ENCODE data around the gene SPATC1L.
"Not testable (repeated sequence)": the region's sequence is repeated elsewhere in the genome, so short reads cannot be mapped to it uniquely, and the experiment has no call there.

The SPATC1L gene

DNA sequence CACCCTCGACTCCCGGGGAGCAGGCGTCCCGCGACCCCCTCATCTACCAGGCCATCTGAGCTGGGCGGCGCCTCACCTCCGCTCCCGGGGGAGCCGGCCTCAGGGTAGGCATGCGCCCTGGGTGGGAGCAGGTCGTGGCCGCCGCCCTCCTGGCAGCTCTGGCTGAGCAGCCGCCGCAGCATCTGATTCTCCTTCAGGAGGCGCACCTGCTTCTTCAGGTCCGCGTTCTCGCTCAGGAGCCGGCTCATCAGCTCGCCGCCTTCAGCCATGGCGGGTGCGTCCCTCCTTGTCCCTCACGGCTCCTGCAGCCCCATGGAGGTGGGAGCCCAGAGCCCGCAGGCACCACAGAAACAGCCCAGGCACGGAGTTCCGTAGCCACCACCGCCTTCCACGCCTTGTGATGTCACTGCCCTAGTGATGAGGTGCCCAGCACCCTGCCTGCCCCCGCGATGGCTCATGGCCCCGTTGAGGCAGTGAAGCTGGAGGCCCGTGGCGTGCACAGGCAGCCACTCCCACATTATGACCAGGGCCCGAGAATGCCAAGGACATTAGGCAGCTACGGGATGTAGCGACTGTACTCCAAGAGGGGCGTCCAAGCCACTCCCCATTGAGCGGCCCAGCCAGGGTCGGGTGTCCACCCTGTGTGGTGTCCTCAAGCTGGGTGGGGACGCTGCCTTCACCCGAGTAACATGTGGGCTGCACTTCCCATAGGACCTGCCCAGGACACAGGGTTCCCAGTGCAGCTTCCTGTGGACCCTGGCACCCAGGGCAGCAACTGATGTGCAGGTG, 1.5 kb downstream of the SPATC1L start:
- no peak for DNase-seq

DNA sequence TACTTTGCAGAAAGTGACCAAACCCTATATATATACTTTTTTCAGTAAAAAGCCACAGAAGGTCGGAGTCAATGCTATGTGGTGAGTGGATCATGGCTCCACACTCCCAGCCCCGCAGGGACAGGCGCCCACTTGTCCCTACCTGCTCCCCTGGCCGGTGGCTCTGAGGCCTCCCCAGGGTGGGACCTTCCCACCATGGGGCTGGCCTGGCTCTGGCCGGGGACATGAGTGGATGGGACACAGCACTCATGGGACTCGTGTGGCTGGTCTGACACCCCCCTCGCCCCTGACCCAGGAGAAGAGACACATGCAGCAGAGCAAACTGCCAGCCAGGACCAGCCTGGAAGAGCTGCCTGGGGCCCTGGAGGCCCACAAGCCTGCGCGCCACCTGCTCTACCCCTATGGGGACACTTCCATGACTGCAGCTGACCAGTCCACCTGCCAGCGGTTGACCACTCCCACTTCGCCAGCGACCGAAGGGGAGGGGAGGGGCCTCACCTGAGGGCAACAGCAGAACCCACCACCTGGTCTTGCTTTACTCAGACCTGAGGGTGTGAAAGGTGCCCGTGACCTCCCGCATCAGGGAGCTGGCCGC, 2.2 kb downstream of the SPATC1L start:
- no peak for DNase-seq

GRCh38 chr21:46181436-46181835, 2.8 kb downstream of the SPATC1L start:
- DNase-seq: no peak

DNA sequence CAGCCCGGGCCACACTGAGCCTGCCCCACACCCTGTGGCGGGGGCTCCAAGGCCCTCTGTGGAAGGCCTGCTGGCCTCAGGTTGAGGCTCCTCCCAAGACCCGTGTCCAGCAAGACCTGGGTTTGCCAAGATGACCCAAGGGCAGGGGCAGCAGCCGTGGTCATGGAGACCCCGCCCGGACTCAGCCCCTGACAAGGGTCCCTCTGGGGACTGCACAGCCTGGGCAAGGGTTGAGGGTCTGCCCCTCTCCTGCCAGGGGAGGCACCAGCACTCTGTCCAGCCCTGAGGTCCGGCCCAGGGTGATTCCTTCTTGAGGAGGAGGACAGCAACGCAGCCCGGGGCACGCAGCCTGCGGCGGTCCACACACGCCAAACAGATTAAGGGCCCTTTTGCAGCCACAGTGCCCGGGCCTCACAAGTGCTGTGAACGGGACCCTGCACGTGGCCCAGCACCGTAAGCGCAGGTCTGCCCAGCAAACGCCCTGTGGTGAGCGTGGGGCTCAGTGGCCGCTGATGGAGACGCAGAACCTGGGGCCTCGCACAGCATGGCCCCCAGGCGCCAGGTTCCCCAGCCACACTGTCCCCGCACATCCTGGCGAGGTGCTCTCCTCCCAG, 3.4 kb downstream of the SPATC1L start:
- DNase-seq: no peak

DNA sequence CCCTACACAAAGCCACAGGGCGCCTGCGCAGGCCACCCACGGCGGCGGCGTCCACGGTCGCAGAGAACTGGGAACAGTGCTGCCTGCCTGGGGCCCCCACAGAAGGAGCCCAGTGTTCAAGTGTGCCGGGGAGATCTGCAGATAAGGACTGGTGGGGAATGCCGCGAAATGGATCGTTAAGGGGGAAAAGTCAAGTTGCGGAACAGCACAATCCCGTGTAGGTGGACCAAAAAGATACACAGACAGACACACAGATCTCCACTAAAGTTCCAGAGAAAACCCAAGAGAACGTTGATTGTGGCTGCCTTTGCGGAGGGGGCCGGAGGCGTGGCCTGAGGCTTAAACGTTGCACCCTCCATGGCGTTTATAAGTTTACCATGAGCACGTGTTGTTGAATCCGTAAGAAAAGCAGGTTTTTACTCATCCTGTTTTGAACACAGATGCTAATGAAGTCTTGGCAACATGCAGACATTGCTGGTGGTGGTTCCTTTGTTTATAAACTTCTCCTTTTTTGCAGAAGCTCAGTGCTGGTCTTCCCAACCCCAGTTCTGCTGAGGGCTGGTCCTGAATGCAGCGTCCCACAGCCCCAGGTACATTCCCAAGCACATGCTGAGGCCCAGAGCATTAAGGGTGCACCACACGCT, 4.1 kb downstream of the SPATC1L start:
- DNase-seq: no peak

- no peak for DNase-seq
Observed at GRCh38 chr21:46179708-46180078, 4.6 kb downstream of the SPATC1L start.

DNA sequence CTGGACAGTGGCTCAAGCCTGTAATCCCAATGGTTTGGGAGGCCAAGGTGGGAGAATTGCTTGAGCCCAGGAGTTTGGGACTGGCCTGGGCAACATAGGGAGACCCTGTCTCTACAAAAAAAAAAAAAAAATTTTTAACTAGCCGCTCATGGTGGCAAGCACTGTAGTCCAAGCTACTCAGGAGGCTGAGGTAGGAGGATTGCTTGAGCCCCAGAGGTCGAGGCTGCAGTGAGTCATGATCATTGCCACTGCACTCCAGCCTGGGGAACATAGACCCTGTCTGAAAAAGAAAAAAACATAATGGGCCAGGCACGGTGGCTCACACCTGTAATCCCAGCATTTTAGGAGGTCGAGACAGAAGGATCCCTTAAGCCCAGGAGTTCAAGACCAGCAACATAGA, 5.3 kb downstream of the SPATC1L start:
- DNase-seq: no peak

GRCh38 chr21:46176443-46177129, 7.7 kb downstream of the SPATC1L start:
- not testable (repeated sequence) for DNase-seq

DNA sequence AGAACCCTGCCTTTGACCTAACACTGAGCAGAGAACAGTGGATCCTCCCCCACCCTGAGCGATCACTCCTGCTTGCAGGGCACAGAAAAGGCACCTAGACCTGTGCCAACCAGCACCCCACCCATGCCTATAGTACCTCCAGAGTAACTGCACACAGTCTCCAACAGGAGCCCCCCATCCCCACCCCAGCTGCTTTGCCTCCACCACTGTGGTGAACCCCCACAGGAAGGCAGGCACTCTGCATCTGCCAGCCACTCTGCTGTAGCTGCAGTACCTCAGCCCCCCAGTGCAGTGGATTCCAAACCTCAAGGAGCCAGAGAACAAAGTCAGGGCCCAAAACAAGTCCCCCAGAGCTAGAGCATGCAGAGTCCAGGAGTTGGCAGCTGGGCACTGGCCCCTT, 10.7 kb downstream of the SPATC1L start:
- DNase-seq: no peak

GRCh38 chr21:46172863-46173528, 11.3 kb downstream of the SPATC1L start:
- no peak for DNase-seq

DNA sequence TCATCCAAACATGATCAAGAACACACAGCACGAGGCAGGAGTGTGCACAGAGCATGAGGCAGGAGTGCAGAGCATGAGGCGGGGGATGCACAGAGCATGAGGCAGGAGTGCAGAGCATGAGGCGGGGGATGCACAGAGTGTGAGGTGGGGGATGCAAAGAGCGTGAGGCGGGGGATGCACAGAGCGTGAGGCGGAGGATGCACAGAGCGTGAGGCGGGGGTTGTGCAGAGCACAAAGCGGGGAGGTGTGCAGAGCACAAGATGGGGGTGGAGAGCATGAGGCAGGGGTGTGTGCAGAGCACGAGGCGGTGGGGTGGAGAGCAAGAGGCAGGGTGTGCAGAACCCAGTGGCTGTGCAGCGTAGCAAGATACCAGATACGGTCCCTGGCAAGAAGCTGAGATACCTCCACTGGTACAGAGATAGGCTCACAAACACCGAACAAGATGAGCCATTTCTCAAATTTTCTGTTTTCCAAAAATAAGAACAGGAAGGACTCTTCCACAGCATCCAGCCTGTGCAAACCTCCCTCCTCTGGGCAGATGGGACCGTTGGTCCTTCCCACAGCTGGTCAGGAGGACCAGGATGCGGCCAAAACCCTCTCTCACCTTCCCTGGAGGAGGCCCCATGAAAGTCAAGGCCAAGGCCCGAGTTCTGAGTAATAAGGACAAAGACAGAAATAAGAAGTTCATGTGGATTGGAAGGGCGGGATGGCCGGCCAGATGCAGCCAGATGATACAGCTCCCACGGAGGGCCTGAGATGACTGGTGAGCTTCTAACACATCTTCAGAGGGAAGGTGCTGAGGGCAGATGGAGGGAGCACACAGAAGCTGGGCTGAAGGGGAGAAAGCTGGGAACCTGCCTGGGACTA, 12.0 kb downstream of the SPATC1L start:
- no peak for DNase-seq

DNA sequence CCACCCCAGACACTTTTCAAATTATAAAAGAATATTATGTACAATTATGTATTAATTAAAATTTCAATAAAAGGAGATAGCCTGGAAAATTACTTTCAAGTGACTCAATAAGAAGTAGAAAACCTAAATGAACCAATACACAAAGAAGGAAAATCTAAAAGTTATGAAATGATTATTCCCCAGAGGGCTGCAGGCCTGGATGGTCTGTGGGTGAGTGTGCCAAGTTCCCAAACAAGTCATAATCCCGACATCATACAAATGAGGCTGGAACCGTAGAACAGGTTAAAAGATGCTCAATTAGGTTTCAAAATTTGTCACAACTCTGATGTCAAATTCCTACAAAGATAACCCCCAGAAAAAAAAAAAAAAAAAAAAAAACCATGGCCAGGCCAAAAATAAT, 12.7 kb downstream of the SPATC1L start:
- no peak for DNase-seq

DNA sequence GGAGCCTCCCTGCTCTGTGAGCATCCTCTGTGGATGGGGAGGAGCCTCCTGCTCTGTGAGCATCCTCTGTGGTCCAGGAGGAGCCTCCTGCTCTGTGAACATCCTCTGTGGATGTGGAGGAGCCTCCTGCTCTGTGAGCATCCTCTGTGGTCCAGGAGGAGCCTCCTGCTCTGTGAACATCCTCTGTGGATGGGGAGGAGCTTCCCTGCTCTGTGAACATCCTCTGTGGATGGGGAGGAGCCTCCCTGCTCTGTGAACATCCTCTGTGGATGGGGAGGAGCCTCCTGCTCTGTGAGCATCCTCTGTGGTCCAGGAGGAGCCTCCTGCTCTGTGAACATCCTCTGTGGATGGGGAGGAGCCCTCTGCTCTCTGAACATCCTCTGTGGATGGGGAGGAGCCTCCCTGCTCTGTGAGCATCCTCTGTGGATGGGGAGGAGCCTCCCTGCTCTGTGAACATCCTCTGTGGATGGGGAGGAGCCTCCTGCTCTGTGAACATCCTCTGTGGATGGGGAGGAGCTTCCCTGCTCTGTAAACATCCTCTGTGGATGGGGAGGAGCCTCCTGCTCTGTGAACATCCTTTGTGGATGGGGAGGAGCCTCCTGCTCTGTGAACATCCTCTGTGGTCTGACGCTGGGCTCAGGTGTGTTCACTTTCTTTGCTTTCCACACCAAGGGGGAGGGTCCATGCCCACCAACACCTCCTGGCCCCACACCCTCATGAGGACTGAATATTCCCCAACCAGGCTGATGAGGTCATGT, 13.6 kb downstream of the SPATC1L start:
- not testable (repeated sequence) for DNase-seq

- DNase-seq: no peak
Observed at GRCh38 chr21:46168659-46169386, 15.4 kb downstream of the SPATC1L start.

GRCh38 chr21:46168238-46168637, 16.0 kb downstream of the SPATC1L start:
- no peak for DNase-seq

DNA sequence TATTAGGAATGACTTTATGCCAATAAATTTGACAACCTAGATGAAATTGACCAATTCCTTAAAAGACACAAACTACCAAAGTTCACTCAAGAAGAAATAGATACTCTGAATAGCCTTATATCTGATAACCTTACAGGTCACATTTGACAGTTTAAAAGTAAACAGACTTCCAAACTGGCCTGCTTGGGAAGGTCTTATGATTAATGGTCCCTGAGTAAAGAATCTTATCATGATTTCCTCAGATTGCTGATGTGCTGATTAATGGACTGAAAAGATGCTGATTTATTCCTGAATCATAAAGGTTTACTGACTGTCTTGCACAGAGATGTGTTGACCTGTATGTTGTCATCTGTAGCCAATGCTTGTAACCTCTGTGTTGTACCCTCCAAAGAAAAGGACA, 19.2 kb downstream of the SPATC1L start:
- no peak for DNase-seq

GRCh38 chr21:46163380-46163779, 20.9 kb downstream of the SPATC1L start:
- DNase-seq: no peak

GRCh38 chr21:46161633-46162592, 22.3 kb downstream of the SPATC1L start:
- DNase-seq: no peak

Measured in NCI-H1105 (cell line).